ENCODE data around the gene ITLN2. TPM values are rescaled to one million over a fixed set of nuclear protein-coding genes. Genes with fewer than 3 reads are reported as not detected.

ITLN2 gene
- total and polyA plus RNA-seq, 10 of the 15 experiments (the other 5 are each of a cell fraction or from before 2014, with no cell fraction given): not detected

DNA sequence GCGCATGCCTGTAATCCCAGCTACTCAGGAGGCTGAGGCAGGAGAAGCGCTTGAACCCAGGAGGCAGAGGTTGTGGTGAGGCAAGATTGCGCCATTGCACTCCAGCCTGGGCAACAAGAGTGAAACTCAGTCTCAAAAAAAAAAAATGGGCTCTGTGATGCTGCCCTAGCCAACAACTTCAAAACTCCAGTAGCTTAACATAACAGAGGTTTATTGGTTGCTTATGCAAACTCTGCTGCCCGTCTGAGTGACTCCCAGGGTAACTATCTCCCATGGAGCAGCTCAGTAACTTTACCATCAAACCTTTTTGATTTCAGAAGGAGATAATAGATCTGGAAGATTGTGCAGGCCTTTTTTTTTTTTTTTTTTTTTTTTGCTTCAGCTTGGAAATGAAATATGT is 18.9 kb upstream of the ITLN2 start:
- H3K79me2 ChIP-seq (ENCODE audit: control insufficient read depth, insufficient read depth, low read length): no peaks in the 10 kb centered on the region
- H3K9me3 ChIP-seq (replicated peaks; ENCODE audit: control insufficient read depth, insufficient read depth, low read length): no peaks in the 10 kb centered on the region
- DNase-seq (ENCODE audit: low read depth, low spot score) (no peak), ATAC-seq (no peak), FAIRE-seq (no peak)
- POLR2A ChIA-PET: interaction anchor here (0.6 to 1.2 kb wide), 4 partner anchors 13 to 175 kb away, joined by 4 to 10 read pairs (median 7); no protein-coding TSS in a partner anchor
- RAD21 ChIA-PET (ENCODE audit: unreplicated experiment): interaction anchor here (0.7 to 1.0 kb wide), 2 partner anchors 176 to 299 kb away, joined by 3 to 5 read pairs; no protein-coding TSS in a partner anchor
- intact Hi-C loops (cut with micrococcal nuclease; ENCODE audit: unreplicated experiment) (no loop called here), in situ Hi-C loops (cut with MboI) (loop anchor here (25.0 kb wide), 1 partner anchor 561 kb away; the partner anchor contains the start of gene VANGL2)
- BruUV-seq (replicated peaks): no TSS peak
- H3K4me3 ChIP-seq: no peak overlapping the region
- no peaks in the 10 kb centered on the region for H4K20me1 ChIP-seq (ENCODE audit: control insufficient read depth, insufficient read depth)
- TF ChIP-seq STAT1 (conservative IDR thresholded peaks at IDR 0.05) (no peak), RB1 (IDR thresholded peaks at IDR 0.05; ENCODE audit: borderline replicate concordance) (no peak), KAT2A (conservative IDR thresholded peaks at IDR 0.05; ENCODE audit: control insufficient read depth, low read depth, low read length) (no peak), YY1 (IDR thresholded peaks at IDR 0.05; ENCODE audit: low read depth, low read length) (no peak), ETV6 (conservative IDR thresholded peaks at IDR 0.05 in 1 of 2, IDR thresholded peaks at IDR 0.05 in 1 of 2; ENCODE audit: borderline replicate concordance in 1 of 2, low read depth in 1 of 2) (no peak), SIN3A (IDR thresholded peaks at IDR 0.05; ENCODE audit: low read depth, low read length) (no peak), BHLHE40 (IDR thresholded peaks at IDR 0.05; ENCODE audit: borderline replicate concordance in 1 of 2, low read depth in 2 of 2, low read length in 1 of 2) (no peak), JUND (IDR thresholded peaks at IDR 0.05; ENCODE audit: low read depth, low read length) (no peak), NFIC (IDR thresholded peaks at IDR 0.05; ENCODE audit: low read depth, low read length) (no peak), CREM (IDR thresholded peaks at IDR 0.05; ENCODE audit: low read depth) (no peak), ESRRA (IDR thresholded peaks at IDR 0.05; ENCODE audit: low read length) (no peak), NFXL1 (IDR thresholded peaks at IDR 0.05; ENCODE audit: borderline replicate concordance) (no peak), RAD21 (IDR thresholded peaks at IDR 0.05; ENCODE audit: insufficient read depth, low read depth, low read length) (no peak), ZNF384 (IDR thresholded peaks at IDR 0.05; ENCODE audit: borderline replicate concordance, low read depth, low read length) (no peak)
- TF ChIP-seq, protein P1, sequence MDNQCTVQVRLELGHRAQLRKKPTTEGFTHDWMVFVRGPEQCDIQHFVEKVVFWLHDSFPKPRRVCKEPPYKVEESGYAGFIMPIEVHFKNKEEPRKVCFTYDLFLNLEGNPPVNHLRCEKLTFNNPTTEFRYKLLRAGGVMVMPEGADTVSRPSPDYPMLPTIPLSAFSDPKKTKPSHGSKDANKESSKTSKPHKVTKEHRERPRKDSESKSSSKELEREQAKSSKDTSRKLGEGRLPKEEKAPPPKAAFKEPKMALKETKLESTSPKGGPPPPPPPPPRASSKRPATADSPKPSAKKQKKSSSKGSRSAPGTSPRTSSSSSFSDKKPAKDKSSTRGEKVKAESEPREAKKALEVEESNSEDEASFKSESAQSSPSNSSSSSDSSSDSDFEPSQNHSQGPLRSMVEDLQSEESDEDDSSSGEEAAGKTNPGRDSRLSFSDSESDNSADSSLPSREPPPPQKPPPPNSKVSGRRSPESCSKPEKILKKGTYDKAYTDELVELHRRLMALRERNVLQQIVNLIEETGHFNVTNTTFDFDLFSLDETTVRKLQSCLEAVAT (IDR thresholded peaks at IDR 0.05): no peak
- TF ChIP-seq, protein P2, sequence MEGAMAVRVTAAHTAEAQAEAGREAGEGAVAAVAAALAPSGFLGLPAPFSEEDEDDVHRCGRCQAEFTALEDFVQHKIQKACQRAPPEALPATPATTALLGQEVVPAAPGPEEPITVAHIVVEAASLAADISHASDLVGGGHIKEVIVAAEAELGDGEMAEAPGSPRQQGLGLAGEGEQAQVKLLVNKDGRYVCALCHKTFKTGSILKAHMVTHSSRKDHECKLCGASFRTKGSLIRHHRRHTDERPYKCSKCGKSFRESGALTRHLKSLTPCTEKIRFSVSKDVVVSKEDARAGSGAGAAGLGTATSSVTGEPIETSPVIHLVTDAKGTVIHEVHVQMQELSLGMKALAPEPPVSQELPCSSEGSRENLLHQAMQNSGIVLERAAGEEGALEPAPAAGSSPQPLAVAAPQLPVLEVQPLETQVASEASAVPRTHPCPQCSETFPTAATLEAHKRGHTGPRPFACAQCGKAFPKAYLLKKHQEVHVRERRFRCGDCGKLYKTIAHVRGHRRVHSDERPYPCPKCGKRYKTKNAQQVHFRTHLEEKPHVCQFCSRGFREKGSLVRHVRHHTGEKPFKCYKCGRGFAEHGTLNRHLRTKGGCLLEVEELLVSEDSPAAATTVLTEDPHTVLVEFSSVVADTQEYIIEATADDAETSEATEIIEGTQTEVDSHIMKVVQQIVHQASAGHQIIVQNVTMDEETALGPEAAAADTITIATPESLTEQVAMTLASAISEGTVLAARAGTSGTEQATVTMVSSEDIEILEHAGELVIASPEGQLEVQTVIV (IDR thresholded peaks at IDR 0.05; ENCODE audit: borderline replicate concordance, partially characterized antibody): no peak
- TF ChIP-seq, protein P3, sequence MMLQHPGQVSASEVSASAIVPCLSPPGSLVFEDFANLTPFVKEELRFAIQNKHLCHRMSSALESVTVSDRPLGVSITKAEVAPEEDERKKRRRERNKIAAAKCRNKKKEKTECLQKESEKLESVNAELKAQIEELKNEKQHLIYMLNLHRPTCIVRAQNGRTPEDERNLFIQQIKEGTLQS (IDR thresholded peaks at IDR 0.05; ENCODE audit: borderline replicate concordance, extremely low read depth, low read depth, low read length): no peak
- 84% methylated on average over 4 of the region's 4 CpGs for WGBS (ENCODE audit: insufficient coverage, insufficient replicate concordance, low lambda C conversion rate, missing lambda C conversion rate)
- no peak overlapping the region for H3K9ac ChIP-seq (ENCODE audit: control insufficient read depth, insufficient read depth, low read length)
- peaks cover 14% of the 10 kb centered on the region for H3K4me1 ChIP-seq (ENCODE audit: control insufficient read depth, insufficient read depth, low read length)
- H3K27me3 ChIP-seq (replicated peaks in 1 of 2; ENCODE audit: control insufficient read depth in 2 of 2, insufficient read depth in 2 of 2, low read length in 1 of 2): no peaks in the 10 kb centered on the region
- H3K4me2 ChIP-seq (ENCODE audit: control insufficient read depth, insufficient read depth): no peak overlapping the region
- SMC1A ChIA-PET (ENCODE audit: uncharacterized antibody, unreplicated experiment): interaction anchor here (0.6 to 1.5 kb wide), 9 partner anchors 14 to 328 kb away, joined by 3 to 4 read pairs (median 3); no protein-coding TSS in a partner anchor
- H3K36me3 ChIP-seq (ENCODE audit: control insufficient read depth in 2 of 2, insufficient read depth in 2 of 2, low read length in 1 of 2): no peaks in the 10 kb centered on the region
- no peak overlapping the region for H2AFZ ChIP-seq (ENCODE audit: control insufficient read depth, low read depth, low read length)
- CTCF ChIA-PET: interaction anchor here (0.6 to 11.0 kb wide), 11 partner anchors 10 to 305 kb away, joined by 3 to 94 read pairs (median 4); partner anchors contain the start of genes F11R and ITLN2
- H3K27ac ChIP-seq (ENCODE audit: control insufficient read depth, insufficient read depth): no peak overlapping the region
